Mucosa of descending colon (tissue), 3 donors: Measurements from ENCODE around the gene RGS21. TPM values are rescaled to one million over a fixed set of nuclear protein-coding genes. Genes with fewer than 3 reads are reported as not detected.

Source experiments
- ATAC-seq: fragments of 200-7000 bp; cut with Tn5 transposase; one replicate; pipeline ENCODE4 v1.9.1; 2020; ENCODE audit warnings: mild to moderate bottlenecking, moderate library complexity
- DNase-seq, 3 donors: peaks; one replicate each; pipeline ENCODE4 v3.0.0-alpha.2; 2020
- H3K36me3 ChIP-seq: fragments of 200-600 bp; one replicate; pipeline ENCODE4 v1.8.0; 2021; ENCODE audit warnings: low read depth, mild to moderate bottlenecking
- H3K4me1 ChIP-seq: fragments of 200-600 bp; one replicate; pipeline ENCODE4 v1.8.0; 2021; ENCODE audit warnings: low read depth, mild to moderate bottlenecking
- H3K4me3 ChIP-seq: fragments of 200-600 bp; one replicate; pipeline ENCODE4 v1.8.0; 2021; ENCODE audit warnings: mild to moderate bottlenecking
- H3K9me3 ChIP-seq: fragments of 200-600 bp; one replicate; pipeline ENCODE4 v1.8.0; 2021; ENCODE audit warnings: mild to moderate bottlenecking
- CTCF ChIP-seq: fragments of 200-600 bp; IDR thresholded peaks from one replicate; pipeline ENCODE4 v1.8.0; 2022; ENCODE audit warnings: antibody characterized with exemption, mild to moderate bottlenecking
- intact Hi-C, 2 donors: fragments of 100-400 bp; cut with DNase I in 1 of 2; cut with micrococcal nuclease in 1 of 2; formaldehyde crosslinking; loops; one replicate each; pipeline versions ENCODE4 v1.11.0 to v1.11.1; 2022; cut with DNase I, micrococcal nuclease
- long read RNA-seq, 2 donors: library from polyadenylated mRNA; unstranded; transcript quantifications; one replicate each; pipeline ENCODE4 v2.0.0, GENCODE V29; 2019 to 2021
- total RNA-seq, 3 donors: library from RNA; stranded (reverse); fragmentation: NEBNext Ultra II Directional in 2 of 3; extraction: Animal tissue kit (Norgen Biotek cat#: 25700) in 2 of 3; gene quantifications; one replicate each; pipeline versions ENCODE4 v1.2.1 to v1.2.4, GENCODE V29; 2021 to 2023
- donor health status: DM: no; HTN: no; CAD: no; lungs with moderate emphysema.
- donor health status: DM: no; HTN: no; CAD: no.
- donor health status: DM: no; HTN: yes; CAD: no.

The RGS21 gene
- total RNA-seq = not detected
- long read RNA-seq, donor 1 = 0 reads
- long read RNA-seq, donor 2 = 0 reads

- no peak for TF ChIP-seq CTCF
- H3K36me3 ChIP-seq = no peaks in the 10 kb centered on the region
- no peak for ATAC-seq
- no peak within 1 kb of the TSS for H3K4me3 ChIP-seq
- no peak for DNase-seq
- no peaks in the 10 kb centered on the region for H3K9me3 ChIP-seq
- intact Hi-C loops = no loop called here
- no peaks in the 10 kb centered on the region for H3K4me1 ChIP-seq
Measured at GRCh38 chr1:192316942-192317450, at the start of gene RGS21. RGS21 (plus strand) TSS chr1:192316992; CDS start chr1:192343037, 26,045 bp downstream.

GRCh38 chr1:192268468-192269052 is 48.2 kb upstream of the RGS21 start:
- TF ChIP-seq CTCF = no peak
- Histone ChIP-seq H3K4me1 (no peaks in the 10 kb centered on the region), H3K4me3 (no peak overlapping the region), H3K9me3 (no peaks in the 10 kb centered on the region), H3K36me3 (no peaks in the 10 kb centered on the region)
- no peak for ATAC-seq
- no peak for DNase-seq
- intact Hi-C loops = no loop called here

GRCh38 chr1:192270398-192270797 is 46.4 kb upstream of the RGS21 start:
- Histone ChIP-seq H3K9me3 (no peaks in the 10 kb centered on the region), H3K4me3 (no peak overlapping the region), H3K4me1 (no peaks in the 10 kb centered on the region), H3K36me3 (no peaks in the 10 kb centered on the region)
- intact Hi-C loops = no loop called here
- no peak for TF ChIP-seq CTCF
- DNase-seq (no peak), ATAC-seq (no peak)

- Histone ChIP-seq H3K36me3 (no peaks in the 10 kb centered on the region), H3K4me1 (no peaks in the 10 kb centered on the region), H3K4me3 (no peak overlapping the region), H3K9me3 (no peaks in the 10 kb centered on the region)
- intact Hi-C loops = no loop called here
- DNase-seq (no peak), ATAC-seq (no peak)
- TF ChIP-seq CTCF = no peak
Measured at GRCh38 chr1:192272732-192273131, 44.1 kb upstream of the RGS21 start.

GRCh38 chr1:192274588-192274987 is 42.2 kb upstream of the RGS21 start:
- Histone ChIP-seq H3K36me3 (no peaks in the 10 kb centered on the region), H3K4me3 (no peak overlapping the region), H3K4me1 (no peaks in the 10 kb centered on the region), H3K9me3 (no peaks in the 10 kb centered on the region)
- intact Hi-C loops = no loop called here
- TF ChIP-seq CTCF = no peak
- ATAC-seq = no peak
- no peak for DNase-seq
